Fibroblast of the aortic adventitia (primary cell): Measurements from ENCODE around the gene CACNA1D. TPM values are rescaled to one million over a fixed set of nuclear protein-coding genes. Genes with fewer than 3 reads are reported as not detected.

ENCODE experiments used
- DNase-seq: peaks from one replicate; pipeline ENCODE4 v3.0.0-alpha.2; 2010; ENCODE audit warnings: low read depth
- H3K4me3 ChIP-seq: 2 replicates; pipeline ENCODE4 v1.5.1; 2011; ENCODE audit warnings: low read depth, mild to moderate bottlenecking, control low read depth, low read length, moderate library complexity
- CTCF ChIP-seq: IDR thresholded peaks from 2 replicates; pipeline ENCODE4 v1.5.1; 2011; ENCODE audit warnings: mild to moderate bottlenecking, low read length, control low read depth, inconsistent platforms; ENCODE audit not compliant: insufficient read depth
- total RNA-seq: library from RNA; depleted of rRNA; stranded (reverse); fragments of >200 nt; gene quantifications from 2 replicates; pipeline ENCODE4 v1.2.3, GENCODE V29; 2012; ENCODE audit warnings: low replicate concordance

The CACNA1D gene
- total RNA-seq, 1 donor, result 1.9 TPM

- no peak for TF ChIP-seq CTCF
- no peak for DNase-seq
- peak overlapping the region; percentile 45 for H3K4me3 ChIP-seq
Measured at GRCh38 chr3:53495146-53495519, 722 bp downstream of the CACNA1D start.

GRCh38 chr3:53495520-53496391, 1.3 kb downstream of the CACNA1D start:
- TF ChIP-seq CTCF, result no peak
- DNase-seq, result no peak
- peak overlapping the region; percentile 39 for H3K4me3 ChIP-seq

GRCh38 chr3:53496392-53496670, 1.9 kb downstream of the CACNA1D start:
- no peak overlapping the region for H3K4me3 ChIP-seq
- no peak for DNase-seq
- TF ChIP-seq CTCF, result no peak

- TF ChIP-seq CTCF, result no peak
- DNase-seq, result no peak
Measured at GRCh38 chr3:53496984-53497383, 2.6 kb downstream of the CACNA1D start.

GRCh38 chr3:53498806-53499641, 4.6 kb downstream of the CACNA1D start:
- TF ChIP-seq CTCF, result no peak
- H3K4me3 ChIP-seq, result no peak overlapping the region
- DNase-seq, result no peak

More at GRCh38 chr3:53496984-53497383, 2.6 kb downstream of the CACNA1D start:
- H3K4me3 ChIP-seq, result no peak overlapping the region

GRCh38 chr3:53500165-53500777, 5.9 kb downstream of the CACNA1D start:
- no peak for DNase-seq

More at GRCh38 chr3:53500165-53500777, 5.9 kb downstream of the CACNA1D start:
- no peak overlapping the region for H3K4me3 ChIP-seq
- TF ChIP-seq CTCF, result no peak
